Activated CD8-positive, alpha-beta memory T cell treated with anti-CD3 and anti-CD28 coated beads, Interleukin-2, amount 50 U/mL, for 1 hour (primary cell): ENCODE measurements around the gene LEPR.
"Not testable (repeated sequence)": the region's sequence is repeated elsewhere in the genome, so short reads cannot be mapped to it uniquely, and the experiment has no call there.

Source experiments
- DNase-seq: peaks from one replicate; pipeline ENCODE4 v3.0.0-alpha.2; 2020; ENCODE audit errors: extremely low read depth

The LEPR gene

GRCh38 chr1:65420590-65421350 is at the start of gene LEPR, which contains the start of gene LEPROT:
Gene LEPR (plus strand): TSS chr1:65420668. CDS start chr1:65565566, 144,898 bp downstream.
Gene LEPROT (plus strand): TSS chr1:65420668. CDS start chr1:65420725, 57 bp downstream.
- no peak for DNase-seq

- DNase-seq = no peak
These were observed 48.9 kb upstream of the LEPR start for GRCh38 chr1:65371544-65371943.

- no peak for DNase-seq
These were observed 47.9 kb upstream of the LEPR start for GRCh38 chr1:65372557-65372956.

- DNase-seq = no peak
These were observed 42.8 kb upstream of the LEPR start for GRCh38 chr1:65377496-65378246.

- no peak for DNase-seq
These were observed 42.1 kb upstream of the LEPR start for GRCh38 chr1:65378247-65378946.

GRCh38 chr1:65384426-65384825 is 36.0 kb upstream of the LEPR start:
- not testable (repeated sequence) for DNase-seq

GRCh38 chr1:65386439-65386838 is 34.0 kb upstream of the LEPR start:
- no peak for DNase-seq

GRCh38 chr1:65387821-65388220 is 32.6 kb upstream of the LEPR start:
- DNase-seq = no peak

GRCh38 chr1:65388908-65389695 is 31.4 kb upstream of the LEPR start:
- DNase-seq = no peak

- DNase-seq = no peak
These were observed 28.0 kb upstream of the LEPR start for GRCh38 chr1:65392497-65392896.

- no peak for DNase-seq
These were observed 27.1 kb upstream of the LEPR start for GRCh38 chr1:65393347-65393746.

- DNase-seq = no peak
These were observed 26.5 kb upstream of the LEPR start for GRCh38 chr1:65393928-65394327.

- DNase-seq = no peak
These were observed 24.4 kb upstream of the LEPR start for GRCh38 chr1:65395887-65396612.

- no peak for DNase-seq
These were observed 22.4 kb upstream of the LEPR start for GRCh38 chr1:65398083-65398482.

GRCh38 chr1:65399003-65399402 is 21.5 kb upstream of the LEPR start:
- DNase-seq = no peak

- DNase-seq = no peak
These were observed 18.9 kb upstream of the LEPR start for GRCh38 chr1:65401612-65402011.

GRCh38 chr1:65404941-65405340 is 15.5 kb upstream of the LEPR start:
- no peak for DNase-seq

GRCh38 chr1:65407877-65408276 is 12.6 kb upstream of the LEPR start:
- DNase-seq = no peak

- no peak for DNase-seq
These were observed 11.2 kb upstream of the LEPR start for GRCh38 chr1:65409314-65409713.

GRCh38 chr1:65409816-65410326 is 10.6 kb upstream of the LEPR start:
- no peak for DNase-seq
